MCF 10A (cell line): ENCODE data around the gene CRYBG3. TPM values are rescaled to one million over a fixed set of nuclear protein-coding genes. Genes with fewer than 3 reads are reported as not detected.
"Not testable (repeated sequence)": the region's sequence is repeated elsewhere in the genome, so short reads cannot be mapped to it uniquely, and the experiment has no call there.

ENCODE experiments used
- BruUV-seq: library from RNA; stranded (reverse); fragments of 400-500 nt; replicated peaks from 2 replicates; lab custom pipeline; 2021; lab: Mats Ljungman, UMichigan
- CTCF ChIA-PET: fragments of 300-600 bp; sonication (Branson Sonifier 250); formaldehyde crosslinking; extraction: SDS; loops from one replicate; lab custom pipeline; 2021; ENCODE audit warnings: antibody characterized with exemption, inconsistent platforms; lab: Yijun Ruan, JAX
- POLR2A ChIA-PET: fragments of 300-600, 350-650 bp; sonication (Branson Sonifier 250); formaldehyde crosslinking; extraction: SDS; loops from one replicate; lab custom pipeline; 2020; ENCODE audit warnings: antibody characterized with exemption, inconsistent platforms; lab: Yijun Ruan, JAX
- DNase-seq: peaks from one replicate; pipeline ENCODE4 v3.0.0-alpha.2; 2018; ENCODE audit not compliant: unreplicated experiment
- H3K27ac Mint-ChIP-seq: one replicate; pipeline ENCODE4 v1.8.0; 2022; ENCODE audit warnings: mild to moderate bottlenecking, low read depth, mixed read lengths; ENCODE audit not compliant: unreplicated experiment
- H3K27me3 Mint-ChIP-seq: one replicate; pipeline ENCODE4 v1.8.0; 2022; ENCODE audit warnings: mixed read lengths; ENCODE audit not compliant: insufficient read depth, unreplicated experiment
- H3K36me3 Mint-ChIP-seq: one replicate; pipeline ENCODE4 v1.8.0; 2022; ENCODE audit warnings: mild to moderate bottlenecking, moderate library complexity, mixed read lengths; ENCODE audit not compliant: insufficient read depth, unreplicated experiment
- H3K4me1 Mint-ChIP-seq: one replicate; pipeline ENCODE4 v1.8.0; 2022; ENCODE audit warnings: mixed read lengths; ENCODE audit not compliant: insufficient read depth, unreplicated experiment
- H3K4me3 Mint-ChIP-seq: one replicate; pipeline ENCODE4 v1.8.0; 2022; ENCODE audit warnings: mild to moderate bottlenecking, moderate library complexity, mixed read lengths; ENCODE audit not compliant: unreplicated experiment
- H3K9me3 Mint-ChIP-seq: one replicate; pipeline ENCODE4 v1.8.0; 2022; ENCODE audit warnings: mixed read lengths; ENCODE audit not compliant: unreplicated experiment
- intact Hi-C: fragments of 100-400 bp; cut with micrococcal nuclease; formaldehyde crosslinking; loops from 2 replicates; pipeline ENCODE4 v1.14.1; 2022
- total RNA-seq: library from RNA; stranded (reverse); gene quantifications from 2 replicates; pipeline ENCODE4 v1.2.3, GENCODE V29; 2022
- TF ChIP-seq, protein P1 (sequence below): fragments of 200-600 bp; IDR thresholded peaks from one replicate; pipeline ENCODE4 v1.8.0; 2022; ENCODE audit warnings: antibody characterized with exemption, mild to moderate bottlenecking; ENCODE audit not compliant: unreplicated experiment

CRYBG3 gene
- total RNA-seq, 1 experiment from 2014 or later: 7.2 TPM

DNA sequence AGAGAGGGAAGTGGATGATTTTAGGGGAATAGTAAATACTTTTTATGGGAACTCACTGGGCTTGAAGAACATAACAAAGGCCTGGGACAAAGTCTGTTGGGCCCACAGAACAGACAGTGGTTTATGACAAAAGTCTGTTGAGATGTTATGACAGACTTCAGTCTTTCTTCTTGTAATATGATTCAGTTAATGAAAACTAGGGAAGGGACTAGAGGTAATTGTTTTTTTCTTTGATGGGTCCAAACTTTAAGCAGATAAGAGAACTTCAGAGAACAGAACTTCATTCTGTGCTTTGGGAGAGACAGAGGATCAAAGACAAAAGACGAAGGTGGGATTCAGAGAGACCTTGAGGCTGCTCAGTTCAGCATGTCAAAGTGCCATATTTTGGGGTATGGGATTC, 9.3 kb downstream of the CRYBG3 start:
- ChIA-PET POLR2A (no interaction called here), CTCF (interaction anchor here (1.5 kb wide), 1 partner anchor 9 kb away, joined by 5 read pairs; no protein-coding TSS in a partner anchor)
- intact Hi-C loops: no loop called here
- TF ChIP-seq, protein P1, sequence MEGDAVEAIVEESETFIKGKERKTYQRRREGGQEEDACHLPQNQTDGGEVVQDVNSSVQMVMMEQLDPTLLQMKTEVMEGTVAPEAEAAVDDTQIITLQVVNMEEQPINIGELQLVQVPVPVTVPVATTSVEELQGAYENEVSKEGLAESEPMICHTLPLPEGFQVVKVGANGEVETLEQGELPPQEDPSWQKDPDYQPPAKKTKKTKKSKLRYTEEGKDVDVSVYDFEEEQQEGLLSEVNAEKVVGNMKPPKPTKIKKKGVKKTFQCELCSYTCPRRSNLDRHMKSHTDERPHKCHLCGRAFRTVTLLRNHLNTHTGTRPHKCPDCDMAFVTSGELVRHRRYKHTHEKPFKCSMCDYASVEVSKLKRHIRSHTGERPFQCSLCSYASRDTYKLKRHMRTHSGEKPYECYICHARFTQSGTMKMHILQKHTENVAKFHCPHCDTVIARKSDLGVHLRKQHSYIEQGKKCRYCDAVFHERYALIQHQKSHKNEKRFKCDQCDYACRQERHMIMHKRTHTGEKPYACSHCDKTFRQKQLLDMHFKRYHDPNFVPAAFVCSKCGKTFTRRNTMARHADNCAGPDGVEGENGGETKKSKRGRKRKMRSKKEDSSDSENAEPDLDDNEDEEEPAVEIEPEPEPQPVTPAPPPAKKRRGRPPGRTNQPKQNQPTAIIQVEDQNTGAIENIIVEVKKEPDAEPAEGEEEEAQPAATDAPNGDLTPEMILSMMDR: no peak
- Mint-ChIP-seq H3K4me3 (no peak overlapping the region), H3K27me3 (no peaks in the 10 kb centered on the region), H3K27ac (no peak overlapping the region), H3K4me1 (no peaks in the 10 kb centered on the region), H3K9me3 (no peaks in the 10 kb centered on the region), H3K36me3 (no peaks in the 10 kb centered on the region)
- BruUV-seq: no TSS peak
- DNase-seq: no peak

DNA sequence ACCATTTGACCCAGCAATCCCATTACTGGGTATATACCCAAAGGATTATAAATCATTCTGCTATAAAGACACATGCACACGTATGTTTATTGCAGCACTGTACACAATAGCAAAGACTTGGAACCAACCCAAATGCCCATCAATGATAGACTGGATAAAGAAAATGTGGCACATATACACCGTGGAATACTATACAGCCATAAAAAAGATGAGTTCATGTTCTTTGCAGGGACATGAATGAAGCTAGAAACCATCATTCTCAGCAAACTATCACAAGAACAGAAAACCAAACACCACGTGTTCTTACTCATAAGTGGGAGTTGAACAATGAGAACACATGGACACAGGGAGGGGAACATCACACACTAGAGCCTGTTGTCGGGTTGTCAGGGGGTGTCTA, 11.4 kb downstream of the CRYBG3 start:
- DNase-seq, H3K4me3 Mint-ChIP-seq, CTCF ChIA-PET, H3K36me3 Mint-ChIP-seq, H3K27me3 Mint-ChIP-seq, H3K9me3 Mint-ChIP-seq, H3K4me1 Mint-ChIP-seq, H3K27ac Mint-ChIP-seq, intact Hi-C loops, BruUV-seq: not testable (repeated sequence)
- POLR2A ChIA-PET: interaction anchor here (0.9 kb wide), 1 partner anchor 12 kb away, joined by 3 read pairs; the partner anchor contains the start of gene CRYBG3

DNA sequence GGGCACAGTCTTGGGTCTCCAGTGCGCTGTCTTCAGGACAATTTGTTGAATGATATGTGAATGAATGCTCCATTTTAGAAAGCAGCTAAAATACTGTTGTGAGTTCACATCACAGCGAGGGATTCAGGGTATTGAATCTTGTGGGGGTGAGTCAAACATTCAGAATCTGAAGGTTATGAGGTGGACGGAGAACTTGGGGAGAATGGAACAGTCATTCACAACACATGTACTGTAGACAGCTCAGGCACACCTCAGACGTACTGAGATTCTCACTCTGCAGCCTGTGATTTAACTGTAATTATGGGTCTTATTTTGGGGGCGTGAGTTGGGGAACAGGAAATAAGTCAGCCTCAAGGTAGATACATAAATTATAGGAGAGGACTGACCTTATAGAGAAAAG, 13.9 kb downstream of the CRYBG3 start:
- Mint-ChIP-seq H3K27ac (no peak overlapping the region), H3K4me1 (peaks cover 6% of the 10 kb centered on the region), H3K27me3 (no peaks in the 10 kb centered on the region), H3K36me3 (no peaks in the 10 kb centered on the region), H3K4me3 (no peak overlapping the region), H3K9me3 (no peaks in the 10 kb centered on the region)
- CTCF ChIA-PET: interaction anchor here (0.8 kb wide), 1 partner anchor 14 kb away, joined by 3 read pairs; the partner anchor contains the start of gene CRYBG3
- TF ChIP-seq, protein P1: no peak
- POLR2A ChIA-PET: interaction anchor here (0.6 kb wide), 2 partner anchors 20 to 66 kb away, joined by 3 to 4 read pairs; no protein-coding TSS in a partner anchor
- no peak for DNase-seq
- intact Hi-C loops: no loop called here
- BruUV-seq: no TSS peak

DNA sequence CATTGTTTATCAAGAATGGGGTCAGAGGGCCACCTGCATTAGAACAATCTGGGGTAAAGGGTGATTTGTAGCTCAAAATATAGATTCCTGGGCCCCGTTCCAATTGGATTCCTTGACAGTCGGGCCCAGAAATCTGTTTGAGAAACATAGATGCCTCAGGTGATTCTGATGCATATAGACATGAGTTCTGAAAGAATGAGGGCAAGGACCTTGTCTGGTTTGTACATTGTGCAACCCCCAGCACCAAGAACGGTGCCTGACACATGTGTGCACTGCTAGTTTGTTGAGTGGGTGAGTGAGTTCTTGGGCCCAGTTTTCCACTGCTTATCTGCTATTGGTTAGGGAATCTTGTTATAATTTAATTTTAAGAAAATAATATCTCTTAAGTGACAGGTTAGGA, 16.6 kb downstream of the CRYBG3 start:
- Mint-ChIP-seq H3K27ac (no peak overlapping the region), H3K9me3 (no peaks in the 10 kb centered on the region), H3K4me3 (no peak overlapping the region), H3K36me3 (no peaks in the 10 kb centered on the region), H3K27me3 (no peaks in the 10 kb centered on the region), H3K4me1 (peaks cover 6% of the 10 kb centered on the region)
- DNase-seq: no peak
- TF ChIP-seq, protein P1: no peak
- POLR2A ChIA-PET: interaction anchor here (0.7 to 1.9 kb wide), 5 partner anchors 9 to 312 kb away, joined by 3 to 7 read pairs (median 3); no protein-coding TSS in a partner anchor
- CTCF ChIA-PET: interaction anchor here (0.6 to 1.5 kb wide), 3 partner anchors 13 to 61 kb away, joined by 3 read pairs; no protein-coding TSS in a partner anchor
- BruUV-seq: no TSS peak
- intact Hi-C loops: no loop called here
